Tibial artery (tissue), 4 donors: ENCODE results near the gene NHERF1.
A peak's percentile ranks its signal among the peaks of the same experiment; 100 is the strongest.

Experiments used
- DNase-seq, 2 donors: peaks; one replicate each; pipeline ENCODE4 v3.0.0-alpha.2; 2019
- H3K27ac ChIP-seq, 2 donors: fragments of 200-600 bp; sonication (generic) in 1 of 2; 1 replicate in 1 of 2; 2 replicates in 1 of 2; pipeline ENCODE4 v1.5.1; 2018 to 2019; ENCODE audit warnings: mild to moderate bottlenecking in 1 of 2
- H3K27me3 ChIP-seq, 2 donors: fragments of 200-600 bp; sonication (generic) in 1 of 2; one replicate each; pipeline versions ENCODE4 v1.5.1 to v1.6.0; 2016 to 2019
- H3K36me3 ChIP-seq, 3 donors: fragments of 200-600 bp; sonication (generic) in 2 of 3; one replicate each; pipeline ENCODE4 v1.5.1; 2016 to 2019; ENCODE audit warnings: mild to moderate bottlenecking in 2 of 3
- H3K4me1 ChIP-seq, 4 donors: fragments of 200-600 bp; sonication (generic) in 2 of 4; 1 replicate in 3 of 4; 2 replicates in 1 of 4; pipeline ENCODE4 v1.5.1; 2016 to 2019
- H3K4me3 ChIP-seq, 2 donors: fragments of 200-600 bp; sonication (generic) in 1 of 2; 1 replicate in 1 of 2; 2 replicates in 1 of 2; pipeline ENCODE4 v1.5.1; 2018 to 2019; ENCODE audit warnings: mild to moderate bottlenecking in 2 of 2
- H3K9me3 ChIP-seq, 3 donors: fragments of 200-600 bp; sonication (generic) in 1 of 3; one replicate each; pipeline ENCODE4 v1.5.1; 2016 to 2019
- intact Hi-C: fragments of 100-400 bp; cut with DNase I; formaldehyde crosslinking; loops from one replicate; pipeline ENCODE4 v1.15.0; 2023; ENCODE audit warnings: low total_unique reads
- TF ChIP-seq, protein P1 (sequence below), 2 experiments: fragments of 200-600 bp in 1 of 2; fragments of 450-650 bp in 1 of 2; IDR thresholded peaks; one replicate each; pipeline ENCODE4 v1.5.1; 2017 to 2019; ENCODE audit warnings: antibody characterized with exemption in 2 of 2, mild to moderate bottlenecking in 1 of 2, moderate library complexity in 1 of 2

Gene NHERF1

DNA sequence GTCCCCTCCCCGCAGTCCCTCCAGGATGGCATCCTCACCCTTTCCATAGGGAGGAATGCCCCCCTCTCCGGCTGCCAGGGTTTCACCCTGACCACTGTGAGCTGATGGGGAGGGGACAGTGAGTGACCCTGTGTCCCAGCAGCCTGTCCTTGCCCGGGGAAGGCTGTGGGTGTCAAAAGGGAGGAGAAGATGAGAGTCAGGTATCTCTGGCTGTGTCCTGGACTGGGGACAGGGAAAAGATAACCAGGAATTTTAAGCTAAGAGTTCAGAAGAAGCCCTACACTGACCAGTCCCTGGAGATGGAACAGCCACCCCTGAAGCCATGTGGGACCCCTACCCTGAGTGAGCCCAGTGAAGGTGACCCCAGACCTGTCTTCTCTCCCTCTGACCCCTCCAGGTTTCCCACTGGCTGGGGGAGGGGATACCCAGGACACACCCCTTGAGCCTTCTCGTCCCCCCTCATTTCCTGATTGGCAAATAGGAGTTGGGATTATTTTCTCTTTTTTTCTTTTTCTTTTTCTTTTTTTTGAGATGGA is 16.4 kb downstream of the NHERF1 start:
- Histone ChIP-seq H3K4me1 (peaks cover 0 to 41% (median 17%) of the 10 kb centered on the region in 4 donors), H3K36me3 (peaks cover 0 to 28% (median 0%) of the 10 kb centered on the region in 3 donors), H3K4me3 (no peak overlapping the region), H3K27ac (no peak overlapping the region), H3K27me3 (no peaks in the 10 kb centered on the region), H3K9me3 (no peaks in the 10 kb centered on the region)
- DNase-seq: no peak
- TF ChIP-seq, protein P1, sequence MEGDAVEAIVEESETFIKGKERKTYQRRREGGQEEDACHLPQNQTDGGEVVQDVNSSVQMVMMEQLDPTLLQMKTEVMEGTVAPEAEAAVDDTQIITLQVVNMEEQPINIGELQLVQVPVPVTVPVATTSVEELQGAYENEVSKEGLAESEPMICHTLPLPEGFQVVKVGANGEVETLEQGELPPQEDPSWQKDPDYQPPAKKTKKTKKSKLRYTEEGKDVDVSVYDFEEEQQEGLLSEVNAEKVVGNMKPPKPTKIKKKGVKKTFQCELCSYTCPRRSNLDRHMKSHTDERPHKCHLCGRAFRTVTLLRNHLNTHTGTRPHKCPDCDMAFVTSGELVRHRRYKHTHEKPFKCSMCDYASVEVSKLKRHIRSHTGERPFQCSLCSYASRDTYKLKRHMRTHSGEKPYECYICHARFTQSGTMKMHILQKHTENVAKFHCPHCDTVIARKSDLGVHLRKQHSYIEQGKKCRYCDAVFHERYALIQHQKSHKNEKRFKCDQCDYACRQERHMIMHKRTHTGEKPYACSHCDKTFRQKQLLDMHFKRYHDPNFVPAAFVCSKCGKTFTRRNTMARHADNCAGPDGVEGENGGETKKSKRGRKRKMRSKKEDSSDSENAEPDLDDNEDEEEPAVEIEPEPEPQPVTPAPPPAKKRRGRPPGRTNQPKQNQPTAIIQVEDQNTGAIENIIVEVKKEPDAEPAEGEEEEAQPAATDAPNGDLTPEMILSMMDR (IDR thresholded peaks at IDR 0.05): no peak
- intact Hi-C loops: no loop called here

DNA sequence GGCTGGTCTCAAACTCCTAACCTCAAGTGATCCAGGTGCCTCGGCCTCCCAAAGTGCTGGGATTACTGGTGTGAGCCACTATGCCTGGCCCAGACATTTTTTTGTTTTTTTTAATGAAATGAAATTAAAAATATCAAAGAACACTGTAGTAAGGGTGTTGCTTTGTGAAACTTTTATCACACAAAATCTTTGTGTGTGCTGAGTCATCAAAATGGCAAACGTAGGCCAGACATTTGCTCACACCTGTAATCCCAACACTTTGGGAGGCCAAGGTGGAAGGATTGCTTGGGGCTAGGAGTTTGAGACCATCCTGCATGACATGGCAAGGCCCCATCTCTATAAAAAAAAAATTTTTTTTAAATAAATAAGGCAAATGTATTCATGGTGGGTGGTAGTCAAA is 18.0 kb downstream of the NHERF1 start:
- DNase-seq: no peak
- TF ChIP-seq, protein P1 (IDR thresholded peaks at IDR 0.05): no peak
- H3K36me3 ChIP-seq: peaks cover 5 to 44% (median 14%) of the 10 kb centered on the region in 3 donors
- no peaks in the 10 kb centered on the region for H3K27me3 ChIP-seq
- intact Hi-C loops: no loop called here
- H3K27ac ChIP-seq: no peak overlapping the region
- H3K4me3 ChIP-seq: no peak overlapping the region
- H3K9me3 ChIP-seq: no peaks in the 10 kb centered on the region
- peaks cover 0 to 30% (median 17%) of the 10 kb centered on the region in 4 donors for H3K4me1 ChIP-seq

DNA sequence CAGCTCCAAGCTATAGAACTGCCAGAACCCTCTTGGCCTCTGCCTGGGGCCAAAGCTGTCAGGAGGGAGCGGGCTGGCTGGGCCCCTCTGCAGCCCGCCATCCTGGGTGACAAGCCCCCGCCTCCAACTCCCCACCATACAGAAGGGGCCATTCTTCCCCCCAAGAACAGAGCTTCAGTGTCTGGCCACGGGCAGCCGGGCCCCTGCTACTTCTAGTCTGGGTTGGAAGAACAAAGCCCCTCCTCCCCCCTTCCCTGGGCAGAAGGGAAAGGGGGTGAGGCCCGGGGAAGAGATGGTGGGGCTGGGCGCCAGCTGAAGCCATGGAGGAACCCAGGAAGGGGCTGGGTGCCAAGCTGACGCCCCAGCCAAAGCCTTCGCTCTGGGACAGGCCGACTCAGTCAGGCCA is 18.7 kb downstream of the NHERF1 start:
- TF ChIP-seq, protein P1 (IDR thresholded peaks at IDR 0.05): no peak
- DNase-seq: no peak
- Histone ChIP-seq H3K27ac (peak overlapping the region; percentile 64 to 67), H3K4me3 (no peak overlapping the region), H3K4me1 (peaks cover 0 to 25% (median 17%) of the 10 kb centered on the region in 4 donors), H3K27me3 (no peaks in the 10 kb centered on the region), H3K9me3 (no peaks in the 10 kb centered on the region), H3K36me3 (peaks cover 9 to 51% (median 21%) of the 10 kb centered on the region in 3 donors)
- intact Hi-C loops: no loop called here

DNA sequence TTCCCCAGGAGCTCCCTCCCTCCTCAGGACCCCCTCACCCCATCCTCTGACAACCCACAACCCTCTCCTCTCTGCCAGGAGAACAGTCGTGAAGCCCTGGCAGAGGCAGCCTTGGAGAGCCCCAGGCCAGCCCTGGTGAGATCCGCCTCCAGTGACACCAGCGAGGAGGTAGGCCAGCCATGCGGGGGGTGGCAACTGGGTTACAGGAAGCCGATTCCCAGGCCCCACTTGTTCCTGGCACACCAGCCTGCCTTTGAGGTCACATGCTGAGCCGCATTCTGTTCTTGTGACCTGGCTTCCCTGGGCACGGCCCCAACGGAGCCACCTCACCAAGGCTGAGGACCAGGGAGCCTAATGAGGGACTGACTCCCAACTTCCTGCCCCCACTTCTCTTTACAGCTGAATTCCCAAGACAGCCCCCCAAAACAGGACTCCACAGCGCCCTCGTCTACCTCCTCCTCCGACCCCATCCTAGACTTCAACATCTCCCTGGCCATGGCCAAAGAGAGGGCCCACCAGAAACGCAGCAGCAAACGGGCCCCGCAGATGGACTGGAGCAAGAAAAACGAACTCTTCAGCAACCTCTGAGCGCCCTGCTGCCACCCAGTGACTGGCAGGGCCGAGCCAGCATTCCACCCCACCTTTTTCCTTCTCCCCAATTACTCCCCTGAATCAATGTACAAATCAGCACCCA is 19.8 kb downstream of the NHERF1 start:
- Histone ChIP-seq H3K36me3 (peaks cover 20 to 62% (median 32%) of the 10 kb centered on the region in 3 donors), H3K27me3 (no peaks in the 10 kb centered on the region), H3K4me3 (no peak overlapping the region), H3K27ac (peak overlapping the region; percentile 64 to 67), H3K9me3 (no peaks in the 10 kb centered on the region), H3K4me1 (peaks cover 0 to 21% (median 17%) of the 10 kb centered on the region in 4 donors)
- peak; percentile 66 to 89 for DNase-seq
- intact Hi-C loops: no loop called here
- TF ChIP-seq, protein P1 (IDR thresholded peaks at IDR 0.05): no peak

DNA sequence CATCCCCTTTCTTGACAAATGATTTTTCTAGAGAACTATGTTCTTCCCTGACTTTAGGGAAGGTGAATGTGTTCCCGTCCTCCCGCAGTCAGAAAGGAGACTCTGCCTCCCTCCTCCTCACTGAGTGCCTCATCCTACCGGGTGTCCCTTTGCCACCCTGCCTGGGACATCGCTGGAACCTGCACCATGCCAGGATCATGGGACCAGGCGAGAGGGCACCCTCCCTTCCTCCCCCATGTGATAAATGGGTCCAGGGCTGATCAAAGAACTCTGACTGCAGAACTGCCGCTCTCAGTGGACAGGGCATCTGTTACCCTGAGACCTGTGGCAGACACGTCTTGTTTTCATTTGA is 20.3 kb downstream of the NHERF1 start:
- DNase-seq: no peak
- intact Hi-C loops: no loop called here
- Histone ChIP-seq H3K4me3 (no peak overlapping the region), H3K27ac (peak overlapping the region; percentile 64 to 67), H3K36me3 (peaks cover 23 to 67% (median 34%) of the 10 kb centered on the region in 3 donors), H3K27me3 (no peaks in the 10 kb centered on the region), H3K4me1 (peaks cover 0 to 21% (median 17%) of the 10 kb centered on the region in 4 donors), H3K9me3 (no peaks in the 10 kb centered on the region)
- TF ChIP-seq, protein P1 (IDR thresholded peaks at IDR 0.05): no peak
